Loucy (cell line): ENCODE results near the gene TFPI.
"Not testable (repeated sequence)": the region's sequence is repeated elsewhere in the genome, so short reads cannot be mapped to it uniquely, and the experiment has no call there.

ENCODE experiments used
- EZH2phosphoT487 ChIP-seq: fragments of 200-600 bp; IDR thresholded peaks from 2 replicates; pipeline ENCODE4 v1.6.1; 2018; ENCODE audit warnings: antibody characterized with exemption, mild to moderate bottlenecking, moderate library complexity, borderline replicate concordance
- TF ChIP-seq, protein P1 (sequence below): fragments of 200-600 bp; sonication (generic); conservative IDR thresholded peaks from 2 replicates; pipeline ENCODE4 v1.5.1; 2014; ENCODE audit warnings: mild to moderate bottlenecking, antibody characterized with exemption, low read length

DNA sequence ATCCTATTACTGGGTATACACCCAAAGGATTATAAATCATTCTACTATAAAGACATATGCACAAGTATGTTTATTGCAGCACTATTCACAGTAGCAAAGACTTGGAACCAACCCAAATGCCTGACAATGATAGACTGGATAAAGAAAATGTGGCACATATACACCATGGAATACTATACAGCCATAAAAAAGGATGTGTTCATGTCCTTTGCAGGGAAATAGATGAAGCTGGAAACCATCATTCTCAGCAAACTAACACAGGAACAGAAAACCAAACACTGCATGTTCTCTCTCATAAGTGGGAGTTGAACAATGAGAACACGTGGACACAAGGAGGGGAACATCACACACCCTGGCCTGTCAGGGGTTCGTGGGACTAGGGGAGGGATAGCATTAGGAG lies 16.0 kb downstream of the TFPI start:
- TF ChIP-seq, protein P1, sequence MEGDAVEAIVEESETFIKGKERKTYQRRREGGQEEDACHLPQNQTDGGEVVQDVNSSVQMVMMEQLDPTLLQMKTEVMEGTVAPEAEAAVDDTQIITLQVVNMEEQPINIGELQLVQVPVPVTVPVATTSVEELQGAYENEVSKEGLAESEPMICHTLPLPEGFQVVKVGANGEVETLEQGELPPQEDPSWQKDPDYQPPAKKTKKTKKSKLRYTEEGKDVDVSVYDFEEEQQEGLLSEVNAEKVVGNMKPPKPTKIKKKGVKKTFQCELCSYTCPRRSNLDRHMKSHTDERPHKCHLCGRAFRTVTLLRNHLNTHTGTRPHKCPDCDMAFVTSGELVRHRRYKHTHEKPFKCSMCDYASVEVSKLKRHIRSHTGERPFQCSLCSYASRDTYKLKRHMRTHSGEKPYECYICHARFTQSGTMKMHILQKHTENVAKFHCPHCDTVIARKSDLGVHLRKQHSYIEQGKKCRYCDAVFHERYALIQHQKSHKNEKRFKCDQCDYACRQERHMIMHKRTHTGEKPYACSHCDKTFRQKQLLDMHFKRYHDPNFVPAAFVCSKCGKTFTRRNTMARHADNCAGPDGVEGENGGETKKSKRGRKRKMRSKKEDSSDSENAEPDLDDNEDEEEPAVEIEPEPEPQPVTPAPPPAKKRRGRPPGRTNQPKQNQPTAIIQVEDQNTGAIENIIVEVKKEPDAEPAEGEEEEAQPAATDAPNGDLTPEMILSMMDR: not testable (repeated sequence)
- not testable (repeated sequence) for TF ChIP-seq EZH2phosphoT487
